ENCODE results near the gene ZNF554. TPM values are rescaled to one million over a fixed set of nuclear protein-coding genes. Genes with fewer than 3 reads are reported as not detected.

ZNF554 gene
- total RNA-seq, 1 experiment from 2014 or later = 5.9 TPM

- Histone ChIP-seq H3K23me2 (ENCODE audit: insufficient read length, low read depth, low read length, poor library complexity, severe bottlenecking) (peaks cover 5% of the 10 kb centered on the region), H4K20me1 (ENCODE audit: control insufficient read depth, insufficient read depth, insufficient read length) (no peaks in the 10 kb centered on the region), H3K27ac (ENCODE audit: insufficient read length, low read depth, low read length) (no peak overlapping the region), H3K9ac (ENCODE audit: extremely low read depth, insufficient read length, low read length) (no peak overlapping the region), H3K4me1 (ENCODE audit: insufficient read depth, low read length) (no peaks in the 10 kb centered on the region), H2BK120ac (ENCODE audit: low read depth, low read length, poor library complexity, severe bottlenecking) (no peak overlapping the region), H2AK5ac (ENCODE audit: insufficient read length, low read length) (no peak overlapping the region), H3K79me2 (ENCODE audit: insufficient read depth, low read length) (0 out of 2 replicates have a peak, but pooled peaks cover 2% of the 10 kb centered on the region), H3T11ph (ENCODE audit: low read length) (no peak overlapping the region), H2BK15ac (ENCODE audit: low read depth, low read length) (no peak overlapping the region), H2AFZ (ENCODE audit: low read length) (no peak overlapping the region), H3K9me3 (ENCODE audit: control insufficient read depth, low read depth, low read length) (peaks cover 12% of the 10 kb centered on the region), H3K4ac (ENCODE audit: low read depth, low read length) (no peak overlapping the region), H4K91ac (ENCODE audit: insufficient read length, low read depth, low read length) (no peak overlapping the region), H4K5ac (ENCODE audit: insufficient read length, low read depth, low read length) (no peak overlapping the region), H3K56ac (ENCODE audit: insufficient read length, low read depth, low read length) (no peak overlapping the region), H2BK20ac (ENCODE audit: low read depth, low read length, poor library complexity, severe bottlenecking) (no peak overlapping the region), H4K8ac (replicated peaks; ENCODE audit: insufficient read length, low read depth, low read length) (no peak overlapping the region), H3K18ac (ENCODE audit: insufficient read length, low read depth, low read length) (no peak overlapping the region), H3K4me2 (ENCODE audit: insufficient read depth, insufficient read length, low read length) (no peak overlapping the region), H3K27me3 (ENCODE audit: insufficient read depth, low read length) (no peaks in the 10 kb centered on the region), H2BK5ac (ENCODE audit: insufficient read length, low read length) (no peak overlapping the region), H3K14ac (ENCODE audit: insufficient read depth, low read length) (no peak overlapping the region), H2BK12ac (ENCODE audit: insufficient read length, low read depth, low read length) (no peak overlapping the region), H3K79me1 (ENCODE audit: insufficient read depth, low read depth, low read length, poor library complexity, severe bottlenecking) (no peaks in the 10 kb centered on the region), H3K23ac (ENCODE audit: insufficient read length, low read depth, low read length) (no peak overlapping the region)
- Mint-ChIP-seq H3K27me3 (ENCODE audit: low read depth) (no peaks in the 10 kb centered on the region), H3K9me3 (peaks cover 42 to 57% of the 10 kb centered on the region in 2 experiments), H3K36me3 (ENCODE audit: insufficient read depth in 1 of 3, low read depth in 3 of 3) (peaks cover 48 to 58% (median 51%) of the 10 kb centered on the region in 3 experiments), H3K27ac (no peak overlapping the region), H3K4me3 (no peak overlapping the region), H3K4me1 (peaks cover 5 to 13% of the 10 kb centered on the region in 2 experiments)
- TF ChIP-seq CTCF (conservative IDR thresholded peaks at IDR 0.05) = no peak
- WGBS (ENCODE audit: extremely low coverage, insufficient read length, low lambda C conversion rate) = no CpG with 5 or more reads among the region's 13 CpGs
- DNase-seq = no peak
These were observed 26.7 kb downstream of the ZNF554 start for GRCh38 chr19:2846180-2846894.
